Measurements from ENCODE around the gene OCA2.

The OCA2 gene

DNA sequence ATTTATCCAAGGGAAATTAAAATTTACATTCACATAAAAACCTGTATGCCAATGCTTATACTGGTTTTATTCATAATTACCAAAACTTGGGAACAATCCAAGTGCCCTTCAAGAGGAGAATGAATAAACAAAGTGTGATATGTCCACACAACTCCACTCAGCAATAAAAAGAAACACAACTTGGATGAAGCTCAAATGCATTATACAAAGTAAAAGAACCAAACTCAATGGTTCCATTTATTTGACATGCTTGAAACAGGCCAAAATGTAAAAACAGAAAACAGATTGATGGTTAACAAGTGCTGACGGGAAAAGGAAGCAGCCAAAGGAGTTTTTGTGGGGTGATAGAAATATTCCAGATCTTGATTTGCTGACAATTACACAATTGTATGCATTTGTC, 23.5 kb downstream of the OCA2 start:
- no peak for DNase-seq

DNA sequence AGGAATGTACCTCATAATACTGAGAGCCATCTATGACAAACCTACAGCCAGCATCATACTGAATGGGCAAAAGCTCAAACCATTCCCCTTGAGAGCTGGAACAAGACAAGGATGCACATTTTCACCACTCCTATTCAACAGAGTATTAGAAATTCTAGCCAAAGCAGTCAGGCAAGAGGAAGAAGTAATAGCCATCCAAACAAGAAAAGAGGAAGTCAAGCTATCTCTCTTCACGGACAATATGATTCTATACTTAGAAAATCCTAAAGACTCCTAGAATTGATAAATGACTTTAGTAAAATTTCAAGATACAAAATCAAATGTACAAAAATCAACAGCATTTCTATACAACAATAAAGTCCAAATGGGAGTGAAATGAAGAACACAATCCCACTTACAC, 30.2 kb downstream of the OCA2 start:
- DNase-seq = no peak

DNA sequence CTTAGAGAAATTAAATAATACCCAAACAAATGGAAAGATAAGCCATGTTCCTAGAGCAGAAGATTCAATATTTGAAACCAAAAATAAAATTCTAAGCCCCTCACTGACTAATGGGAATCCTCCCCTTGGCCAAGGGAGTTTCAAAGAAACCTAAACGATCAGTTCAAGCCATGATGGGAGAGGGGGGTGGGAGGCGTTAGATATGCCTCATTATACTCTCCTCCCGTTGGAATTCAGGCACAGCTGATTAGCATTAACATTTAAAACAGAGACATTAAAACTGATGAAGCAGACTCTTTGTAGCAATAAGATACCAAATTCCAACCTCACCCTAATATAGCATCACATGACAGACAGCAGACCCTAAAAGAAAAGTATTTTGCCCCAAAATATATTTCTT, 32.9 kb downstream of the OCA2 start:
- DNase-seq = no peak

DNA sequence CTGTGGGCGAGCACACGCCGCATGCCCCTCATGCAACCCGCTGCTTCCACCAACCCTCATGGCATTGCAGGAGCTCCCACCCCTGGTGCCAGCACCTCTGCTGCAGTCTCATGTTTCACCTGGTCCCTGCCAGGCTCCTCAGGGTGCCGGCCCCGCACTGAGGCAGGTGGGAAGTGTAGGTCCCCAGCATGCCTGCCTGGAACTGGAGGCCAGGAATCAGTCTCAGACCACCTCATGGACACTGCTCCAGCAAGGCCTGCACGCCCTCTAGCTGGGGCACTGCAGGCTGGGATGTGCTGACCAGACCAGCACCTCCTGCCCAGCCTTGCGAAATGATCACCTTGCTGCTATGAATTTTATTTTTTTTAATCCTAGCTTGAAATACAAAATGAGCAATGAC, 39.1 kb downstream of the OCA2 start:
- no peak for DNase-seq

DNA sequence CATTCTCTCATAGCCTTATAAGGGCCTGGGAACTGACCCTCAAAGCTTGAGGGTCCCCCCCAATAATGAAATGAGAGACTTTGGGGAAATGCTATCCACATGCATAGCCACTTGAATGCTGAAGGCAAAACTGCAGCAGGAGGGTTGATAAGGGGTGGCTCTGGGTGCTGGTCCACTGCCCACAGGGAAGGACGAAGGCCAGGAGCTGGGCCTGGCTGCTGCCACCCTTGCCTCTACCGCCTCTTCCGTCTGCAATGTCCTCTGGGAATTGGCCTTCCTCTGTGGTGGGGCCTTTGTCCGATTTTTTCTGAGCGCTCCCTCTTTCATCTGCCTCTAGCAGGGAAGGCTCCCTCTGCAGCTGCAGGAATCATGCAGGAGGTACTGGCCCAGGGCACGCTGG, 41.0 kb downstream of the OCA2 start:
- DNase-seq = no peak

DNA sequence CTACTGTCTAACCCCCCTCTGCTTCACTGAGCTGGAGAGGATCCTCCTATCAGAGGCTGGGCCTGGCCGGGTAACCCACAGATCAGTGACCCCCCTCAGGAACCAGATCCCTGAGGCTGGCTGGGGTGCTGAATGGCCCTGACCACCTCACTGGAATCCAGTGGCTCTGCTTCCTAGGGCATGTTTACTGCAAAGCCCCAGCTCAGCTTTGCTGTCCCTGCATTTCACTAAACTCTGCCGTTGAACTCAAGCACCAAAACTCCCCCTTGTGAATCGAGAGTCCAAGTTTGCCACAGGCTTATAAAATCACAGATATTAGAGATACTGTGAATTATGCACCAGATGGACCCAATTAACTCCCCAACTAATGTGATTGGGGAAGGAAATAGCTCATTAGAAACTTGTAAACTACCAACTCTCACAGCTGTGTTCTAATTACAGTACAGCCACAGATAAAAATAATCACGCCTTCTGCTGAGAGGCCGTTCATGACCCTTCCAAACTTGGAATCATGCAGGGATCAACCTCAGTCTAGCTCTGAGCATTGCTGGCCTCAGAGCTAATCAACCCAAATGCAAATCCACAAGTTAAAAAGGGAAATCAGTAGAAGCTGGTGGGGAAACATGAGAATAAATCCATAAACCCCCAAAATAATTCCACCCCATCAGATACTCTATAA, 47.0 kb downstream of the OCA2 start:
- DNase-seq = no peak

DNA sequence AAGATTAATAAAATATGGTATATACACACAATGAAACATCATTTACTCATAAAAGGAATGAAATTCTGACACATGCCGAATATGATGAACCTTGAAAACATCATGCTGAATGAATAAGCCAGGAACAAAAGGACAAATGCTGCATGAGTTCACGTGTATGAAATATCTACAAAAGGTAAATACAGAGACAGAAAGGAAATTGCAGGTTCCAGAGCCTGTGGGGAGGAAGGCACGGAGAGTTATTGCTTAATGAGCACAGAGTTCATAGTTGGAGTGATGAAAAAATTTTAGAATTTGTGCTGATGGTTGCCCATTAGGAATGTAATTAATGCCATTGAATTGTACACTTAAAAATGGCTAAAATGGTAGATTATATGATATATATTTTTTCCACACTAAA, 49.5 kb downstream of the OCA2 start:
- no peak for DNase-seq

DNA sequence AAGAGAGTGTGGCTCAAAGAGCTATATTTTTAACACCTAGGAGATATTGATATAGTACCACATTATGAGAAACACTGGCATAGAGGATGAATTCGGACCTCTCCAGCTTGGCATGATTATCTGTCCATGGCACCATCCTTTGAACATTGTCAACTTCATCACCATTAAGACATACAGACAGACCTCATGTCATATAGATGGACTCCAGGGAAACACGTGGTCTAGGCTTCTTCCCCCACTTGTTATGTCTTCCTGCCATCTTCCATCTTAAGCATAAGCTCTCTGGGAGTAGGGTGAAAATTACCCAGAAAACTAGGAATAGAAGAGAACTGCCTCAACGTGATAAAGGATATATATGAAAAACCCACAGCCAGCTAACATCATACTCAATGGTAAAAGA, 51.8 kb downstream of the OCA2 start:
- no peak for DNase-seq

DNA sequence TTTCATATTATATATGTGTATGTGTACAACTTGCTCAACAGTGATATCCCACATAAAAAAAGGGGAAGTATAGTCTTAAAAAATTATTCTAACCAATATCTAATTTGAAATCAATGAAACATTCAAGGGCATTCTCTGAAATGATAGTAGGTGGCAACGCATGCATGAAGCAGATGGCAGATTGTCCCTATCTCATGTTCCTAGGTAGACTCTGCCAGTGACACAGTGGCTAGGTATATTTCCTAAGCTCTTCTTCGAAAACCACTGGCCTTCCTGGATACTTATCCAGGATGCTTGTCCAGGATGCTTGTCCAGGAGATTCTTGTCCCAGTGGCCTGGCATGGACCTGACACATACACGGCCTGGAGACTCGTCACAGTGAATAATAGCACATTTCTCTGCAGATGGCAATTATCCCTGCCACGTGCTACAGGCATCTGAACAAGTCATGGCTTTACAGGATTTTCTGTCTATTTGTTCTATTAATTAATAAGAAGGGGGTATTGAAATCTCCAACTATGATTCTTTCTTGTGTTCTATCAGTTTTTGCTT, 54.9 kb downstream of the OCA2 start:
- DNase-seq = no peak

DNA sequence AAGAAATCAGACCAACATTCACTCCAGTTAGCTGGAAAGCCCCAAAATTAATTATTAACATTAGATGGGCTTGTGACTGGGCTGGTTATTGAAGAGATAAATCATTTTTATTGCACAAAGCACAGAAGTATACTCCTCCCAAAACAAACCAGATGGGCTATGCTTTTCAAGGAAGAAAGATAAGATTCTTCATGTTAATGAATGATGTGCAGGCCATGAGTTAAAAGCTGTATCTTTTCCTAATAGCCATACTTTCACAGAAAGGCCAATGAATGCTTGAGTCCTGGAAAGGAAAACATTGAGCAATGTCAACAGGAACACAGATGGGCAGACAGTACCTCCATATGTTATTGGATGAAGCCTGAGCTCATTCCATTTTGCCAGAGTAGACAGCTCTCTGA, 55.4 kb downstream of the OCA2 start:
- no peak for DNase-seq

DNA sequence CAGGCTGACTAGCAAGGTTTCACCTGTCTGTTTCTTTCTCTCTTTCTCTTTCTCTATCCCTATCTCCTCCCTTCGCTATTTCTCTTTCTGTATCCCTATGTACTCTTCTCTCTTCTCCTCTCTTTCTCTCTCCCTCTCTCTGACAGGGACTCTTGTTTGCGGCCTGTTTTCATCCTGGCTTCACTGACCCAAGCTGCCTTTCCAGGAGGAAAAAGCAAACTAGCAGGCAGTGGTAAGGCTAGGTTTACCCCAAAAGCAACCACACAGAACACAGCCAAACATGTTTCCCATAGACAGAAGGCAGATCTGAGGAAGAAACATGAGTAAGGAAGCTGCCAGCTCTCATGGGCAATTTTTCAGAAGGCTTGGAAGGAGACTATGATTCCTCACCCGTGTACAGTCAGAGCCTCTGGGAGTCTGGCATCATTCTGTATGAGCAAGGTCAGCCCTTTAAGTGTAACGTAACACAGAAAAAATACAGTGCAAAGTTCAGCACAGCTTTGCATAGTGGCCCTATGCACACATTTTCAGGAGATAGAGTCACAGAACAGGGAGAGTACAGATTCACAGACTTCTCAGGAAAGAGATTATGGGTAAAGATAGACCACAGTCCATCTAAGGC, 61.0 kb downstream of the OCA2 start:
- no peak for DNase-seq

DNA sequence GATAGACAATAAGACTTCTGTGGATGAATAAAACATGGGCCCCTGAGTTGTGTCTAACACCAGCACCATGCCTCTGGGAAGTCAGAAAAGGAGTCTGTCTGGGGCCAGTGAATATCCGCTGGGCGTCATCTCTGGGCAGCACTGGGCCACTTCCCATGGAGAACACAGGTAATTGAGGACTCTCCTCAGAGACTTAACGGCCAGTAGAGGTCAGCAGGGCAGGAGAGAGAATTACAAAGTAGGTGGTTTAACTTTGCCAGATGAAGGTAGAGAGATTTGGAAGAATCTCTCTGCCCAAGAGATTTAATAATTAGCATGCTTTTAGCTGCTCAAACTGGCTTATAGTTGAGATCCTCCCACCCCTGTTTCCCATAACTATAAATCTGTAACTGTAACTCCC, 65.7 kb downstream of the OCA2 start:
- DNase-seq = no peak

DNA sequence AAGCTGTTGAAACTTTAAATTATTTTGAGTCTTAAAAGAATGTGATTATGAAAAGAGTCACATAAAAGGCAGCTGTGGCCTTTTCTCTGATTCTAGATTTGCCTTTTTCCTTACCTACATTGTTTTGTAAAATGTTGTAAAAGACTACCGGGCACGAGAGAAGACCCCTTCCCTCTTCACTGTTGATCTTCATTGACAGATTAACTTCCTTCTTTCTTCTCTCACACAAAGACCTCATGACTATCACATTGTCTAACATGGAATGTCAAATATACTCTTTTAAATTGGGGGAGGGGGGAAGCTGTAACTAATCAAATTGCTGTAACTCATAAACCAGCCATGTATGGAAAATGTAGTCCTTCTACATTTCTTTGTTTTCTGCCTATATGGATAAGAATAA, 68.3 kb downstream of the OCA2 start:
- no peak for DNase-seq

DNA sequence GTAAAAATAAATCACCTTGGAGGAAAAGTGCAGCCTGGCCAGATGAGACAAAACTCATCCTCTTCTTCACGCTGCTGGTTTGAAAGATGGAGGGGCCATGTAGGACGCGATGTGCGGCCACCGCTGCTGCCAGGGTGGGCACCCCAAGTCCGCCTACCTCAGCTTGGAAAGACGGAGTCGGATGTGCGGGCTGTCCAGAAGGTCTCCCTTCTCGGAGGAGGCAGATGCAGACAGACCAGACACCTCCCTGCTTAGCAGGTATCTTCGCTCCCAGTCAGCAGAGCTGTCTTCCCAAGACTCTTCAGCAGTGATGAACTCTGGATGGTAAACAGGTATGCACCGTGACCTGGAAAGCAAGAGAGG, 71.4 kb downstream of the OCA2 start:
- DNase-seq = no peak

DNA sequence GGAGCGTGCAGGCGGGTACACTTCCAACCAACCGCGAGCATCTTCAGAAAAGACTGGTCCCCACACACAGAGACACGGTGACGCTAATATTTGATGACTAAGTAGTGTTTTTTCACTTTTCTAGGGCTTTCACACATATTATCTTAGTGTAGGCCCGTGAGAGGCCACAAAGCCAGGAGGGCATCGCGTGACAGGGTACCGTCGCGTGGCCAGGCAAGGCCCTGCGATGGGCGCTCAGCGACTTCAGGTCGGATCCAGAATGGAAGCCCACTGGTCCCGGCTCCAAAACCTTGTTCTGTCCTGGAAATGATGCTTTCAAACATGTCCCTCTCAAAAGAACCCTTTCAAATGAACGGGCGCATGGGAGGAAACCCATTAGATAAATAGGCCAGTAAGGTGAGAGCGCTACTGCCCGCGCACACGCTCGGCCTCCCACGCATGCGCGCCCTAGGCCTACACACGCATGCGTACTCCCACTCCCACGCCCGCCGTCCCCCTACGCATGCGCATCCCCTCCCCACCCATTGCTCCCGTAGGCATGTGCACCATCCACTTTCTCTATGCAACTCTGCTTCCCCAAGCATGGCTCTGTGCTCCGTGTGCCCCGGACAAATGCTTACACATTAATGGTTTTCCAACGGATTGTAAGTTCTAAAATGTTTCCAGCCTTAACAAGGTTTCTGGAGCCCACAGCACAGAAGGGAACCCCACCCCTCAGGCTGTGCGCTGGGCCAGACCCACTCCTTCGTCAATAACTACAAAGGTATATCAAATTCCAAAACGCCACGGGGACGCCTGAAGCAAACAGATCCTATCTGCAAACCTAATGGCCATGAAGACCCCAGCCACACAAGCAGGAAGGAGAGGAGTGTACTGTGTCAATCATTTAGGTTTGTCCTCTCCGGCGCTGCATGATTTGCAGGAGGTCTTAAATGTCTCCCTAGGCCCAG, 72.1 kb downstream of the OCA2 start:
- DNase-seq = no peak

DNA sequence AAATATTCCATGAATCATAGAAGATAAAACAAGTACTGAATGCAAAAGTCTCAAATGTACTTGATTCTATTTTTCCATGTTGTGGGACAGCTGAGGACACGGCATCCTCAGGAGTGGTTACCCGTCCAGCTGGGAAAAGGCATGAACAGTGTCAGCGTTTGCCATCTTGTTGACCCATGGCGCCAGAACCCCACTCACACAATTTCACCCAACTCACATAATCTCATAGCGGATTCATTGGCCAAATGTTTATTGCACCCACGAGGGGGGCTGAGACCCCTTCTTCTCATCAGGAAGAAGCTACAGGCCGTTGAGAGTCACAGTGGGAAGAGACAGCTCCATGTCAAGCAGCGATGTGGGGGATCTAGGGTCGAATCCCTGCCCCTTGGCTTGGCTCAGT, 72.9 kb downstream of the OCA2 start:
- DNase-seq = no peak

DNA sequence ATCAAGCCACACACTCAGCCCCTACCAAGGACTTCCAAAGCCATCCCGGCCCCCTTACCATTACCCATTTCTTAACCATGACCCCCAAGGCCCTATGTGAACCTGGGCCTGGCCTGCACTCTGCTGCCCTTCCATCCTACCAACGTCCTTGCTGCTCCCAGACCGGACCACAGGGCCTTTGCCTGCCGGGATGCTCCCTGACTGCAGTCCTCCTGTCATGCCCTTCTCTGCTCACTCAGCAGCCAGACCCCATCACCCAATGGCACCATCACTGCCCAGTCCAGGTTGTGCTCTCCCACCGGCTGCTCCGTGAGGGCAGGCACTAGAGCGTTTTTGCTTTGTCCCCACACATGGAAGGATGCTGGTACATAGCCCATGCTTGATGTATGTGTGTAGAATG, 73.7 kb downstream of the OCA2 start:
- DNase-seq = no peak

DNA sequence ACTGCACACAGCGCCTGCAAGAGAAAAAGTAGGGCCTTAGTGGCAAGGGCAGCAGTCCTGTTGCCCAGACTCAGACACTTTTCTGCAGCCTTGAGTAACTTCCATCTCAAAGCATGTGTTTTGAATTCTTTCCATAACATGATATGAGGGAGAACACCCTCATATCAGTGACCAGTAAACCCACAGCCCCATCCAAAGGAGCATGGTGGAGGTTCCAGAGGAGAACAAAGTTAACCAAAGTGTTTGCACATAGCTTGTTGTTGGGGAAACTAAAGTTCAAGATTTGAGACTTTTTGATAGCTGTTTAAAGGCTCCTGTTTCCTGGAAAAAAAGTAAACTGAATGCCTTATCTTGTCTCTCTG, 74.2 kb downstream of the OCA2 start:
- no peak for DNase-seq

DNA sequence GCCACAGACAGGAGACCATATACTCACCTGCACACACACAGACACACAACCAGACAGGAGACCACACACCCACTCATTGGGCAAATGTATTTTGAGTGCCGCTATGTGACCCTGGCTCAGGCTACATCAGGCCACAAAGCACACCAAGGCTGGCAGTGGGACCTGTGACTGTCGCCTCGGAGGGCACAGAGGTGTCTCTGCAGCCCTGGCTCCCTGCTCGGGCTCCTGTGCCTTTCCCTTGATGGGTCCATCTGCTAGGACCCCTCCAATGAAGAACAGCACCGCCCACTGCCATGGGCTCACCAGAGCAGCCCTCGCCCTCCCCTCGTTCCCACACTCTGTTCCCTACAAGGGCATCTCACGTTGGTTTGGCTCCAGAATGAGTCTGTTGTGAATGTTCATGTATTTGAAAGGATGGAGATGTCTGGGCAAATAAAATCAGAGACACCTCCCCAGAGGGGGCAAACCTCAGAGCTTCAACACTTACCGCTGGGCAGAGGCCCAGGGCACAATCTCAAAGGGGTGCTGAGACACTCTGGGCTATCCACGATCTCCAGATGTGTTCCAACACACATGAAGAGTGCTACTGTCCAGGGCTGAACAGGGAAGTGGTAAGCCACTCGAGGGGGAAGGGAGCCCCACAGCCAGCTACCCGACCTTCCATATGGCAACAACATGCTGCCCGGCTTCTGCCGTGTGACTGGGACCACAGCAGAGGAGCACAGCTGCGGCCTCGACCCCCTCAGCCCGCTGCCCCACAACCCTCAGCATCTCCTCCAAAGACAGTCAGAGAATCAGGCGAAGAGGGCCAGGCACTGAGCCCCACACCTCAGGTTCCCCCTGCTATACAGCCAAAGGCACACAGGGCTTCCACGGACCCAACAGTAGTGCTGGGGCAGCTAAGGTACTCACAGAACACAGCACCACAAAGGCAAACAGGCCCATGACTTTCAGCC, 74.9 kb downstream of the OCA2 start:
- no peak for DNase-seq

DNA sequence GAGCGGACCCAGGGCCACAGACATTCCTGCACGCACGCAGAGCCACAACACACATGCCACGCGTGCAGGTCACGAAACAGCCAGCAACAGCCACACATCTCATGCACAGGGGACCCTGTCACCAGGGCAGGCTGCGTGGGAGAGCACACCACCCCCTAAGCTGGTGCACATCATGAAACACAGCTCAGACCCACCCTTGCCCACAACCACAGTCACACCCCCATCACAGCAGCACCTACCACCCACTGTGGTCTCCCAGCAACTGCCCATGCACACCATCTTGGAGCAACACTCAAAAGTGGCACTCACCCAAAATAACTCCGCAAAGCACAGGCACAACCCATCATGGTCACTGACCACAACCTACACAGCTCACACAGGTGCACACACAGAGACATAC, 75.7 kb downstream of the OCA2 start:
- no peak for DNase-seq

DNA sequence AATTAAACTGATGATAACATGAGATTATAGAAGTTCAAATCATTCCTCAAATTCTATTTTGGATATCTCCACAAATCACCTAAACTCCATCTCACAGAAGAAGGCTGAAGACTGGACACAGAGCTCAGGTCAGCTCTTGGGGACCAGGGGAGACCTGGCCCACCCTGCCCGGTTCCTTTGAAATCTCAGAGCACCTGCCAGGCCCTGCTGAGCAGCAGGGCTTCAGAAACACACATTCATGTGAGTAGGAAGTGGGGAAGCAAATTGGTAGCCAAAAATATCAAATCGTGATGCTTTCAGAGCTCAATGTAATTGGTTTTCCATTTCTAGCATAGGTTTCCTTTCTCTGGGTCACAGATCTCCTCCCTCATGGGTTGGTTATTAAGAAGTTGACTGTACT, 76.2 kb downstream of the OCA2 start:
- DNase-seq = no peak

DNA sequence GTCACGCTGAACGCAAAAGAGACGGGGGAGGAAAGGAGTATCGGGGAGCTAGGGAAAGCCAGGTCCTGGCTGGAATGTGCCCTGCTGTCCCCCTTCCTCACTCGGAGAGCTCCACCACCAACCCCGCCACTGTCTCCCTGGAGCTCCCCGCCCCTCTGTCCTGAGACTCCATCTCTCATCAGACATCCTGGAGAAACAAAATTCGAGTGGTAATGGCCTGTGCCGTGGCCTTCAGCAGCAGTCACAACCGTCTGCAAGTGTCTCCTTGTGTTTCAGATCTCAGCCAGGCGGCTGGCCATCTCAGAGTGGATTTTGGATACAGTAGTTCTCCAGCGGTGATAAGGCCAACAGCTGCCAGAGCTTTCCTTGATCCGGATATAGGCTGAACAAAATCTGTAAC, 76.9 kb downstream of the OCA2 start:
- DNase-seq = no peak

Measured in KG1 (cell line).